Smooth muscle cell (in vitro differentiated cells): Measurements from ENCODE around the gene PTBP3. TPM values are rescaled to one million over a fixed set of nuclear protein-coding genes. Genes with fewer than 3 reads are reported as not detected.

Source experiments
- DNase-seq: peaks from one replicate; lab custom pipeline; 2025; ENCODE audit not compliant: unreplicated experiment; lab: John Stamatoyannopoulos, UW
- H2AFZ ChIP-seq: fragments of 200-600 bp; sonication (generic); 2 replicates; pipeline ENCODE4 v1.6.0; 2016; ENCODE audit warnings: antibody characterized with exemption, low read depth, mild to moderate bottlenecking
- H3F3A ChIP-seq: fragments of 200-600 bp; sonication (generic); 2 replicates; pipeline ENCODE4 v1.6.0; 2017; ENCODE audit warnings: antibody characterized with exemption, low read depth
- H3K27ac ChIP-seq: fragments of 200-600 bp; sonication (generic); 2 replicates; pipeline ENCODE4 v1.5.1; 2016; ENCODE audit warnings: low read depth, mild to moderate bottlenecking
- H3K27me3 ChIP-seq: fragments of 200-600 bp; sonication (generic); 2 replicates; pipeline ENCODE4 v1.6.1; 2016; ENCODE audit warnings: low read depth, mild to moderate bottlenecking
- H3K36me3 ChIP-seq: fragments of 200-600 bp; sonication (generic); 2 replicates; pipeline ENCODE4 v1.5.1; 2016; ENCODE audit warnings: low read depth
- H3K4me1 ChIP-seq: fragments of 200-600 bp; sonication (generic); 2 replicates; pipeline ENCODE4 v1.5.1; 2016; ENCODE audit warnings: low read depth
- H3K4me2 ChIP-seq: fragments of 200-600 bp; sonication (generic); 2 replicates; pipeline ENCODE4 v1.6.0; 2016; ENCODE audit warnings: mild to moderate bottlenecking
- H3K4me3 ChIP-seq: fragments of 200-600 bp; sonication (generic); 2 replicates; pipeline ENCODE4 v1.5.1; 2016; ENCODE audit warnings: mild to moderate bottlenecking
- H3K79me2 ChIP-seq: fragments of 200-600 bp; sonication (generic); 2 replicates; pipeline ENCODE4 v1.6.0; 2016; ENCODE audit warnings: low read depth, mild to moderate bottlenecking
- H3K9ac ChIP-seq: fragments of 200-600 bp; sonication (generic); 2 replicates; pipeline ENCODE4 v1.6.0; 2016; ENCODE audit warnings: low read depth
- H3K9me3 ChIP-seq: fragments of 200-600 bp; sonication (generic); replicated peaks from 2 replicates; pipeline ENCODE4 v1.5.1; 2016; ENCODE audit warnings: low read depth
- H4K20me1 ChIP-seq: fragments of 200-600 bp; sonication (generic); 2 replicates; pipeline ENCODE4 v1.6.0; 2016; ENCODE audit warnings: low read depth
- WGBS: methylation state at CpG from one replicate; pipeline ENCODE4 v1.1.7; 2016; ENCODE audit warnings: low lambda C conversion rate; 5-methylcytosine and 5-hydroxymethylcytosine counted together
- polyA plus RNA-seq: library from polyadenylated mRNA; unstranded; fragments of >200 nt; fragmentation: Nextera tagmentation; extraction: Ambion mirVana; gene quantifications from 2 replicates; pipeline ENCODE4 v1.2.1, GENCODE V29; 2016
- total RNA-seq: library from RNA; depleted of rRNA; stranded (reverse); fragments of >200 nt; gene quantifications from 2 replicates; pipeline ENCODE4 v1.2.3, GENCODE V29; 2014
- TF ChIP-seq, protein P1 (sequence below): fragments of 200-600 bp; sonication (generic); IDR thresholded peaks from 2 replicates; pipeline ENCODE4 v1.5.1; 2017; ENCODE audit warnings: borderline replicate concordance, mild to moderate bottlenecking, antibody characterized with exemption; ENCODE audit not compliant: insufficient read depth, poor library complexity, severe bottlenecking

Gene PTBP3
- total and polyA plus RNA-seq, 2 experiments from 2014 or later = 9.5 to 51.5 TPM

DNA sequence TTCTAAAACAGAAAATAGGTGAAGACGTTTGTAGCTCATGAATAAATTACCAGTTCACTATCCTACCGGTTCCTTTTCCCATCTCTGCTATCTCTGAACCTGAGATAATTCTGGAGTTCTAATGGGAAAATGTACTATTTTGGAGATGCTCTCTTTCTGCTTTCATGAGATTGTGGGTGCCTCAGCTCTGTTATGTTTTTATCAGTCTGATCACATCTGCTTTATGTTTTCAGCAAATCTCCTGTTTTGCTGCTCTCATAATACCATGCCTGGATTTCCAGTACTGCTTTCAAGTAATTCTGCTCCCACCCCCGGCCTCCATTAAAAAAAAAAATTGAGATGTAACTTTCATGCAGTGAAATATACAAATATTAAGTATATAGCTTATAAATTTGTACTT, 149.2 kb downstream of the PTBP3 start:
- Histone ChIP-seq H3K79me2 (no peaks in the 10 kb centered on the region), H3K36me3 (no peaks in the 10 kb centered on the region), H3K9me3 (no peaks in the 10 kb centered on the region), H3K4me3 (no peak overlapping the region), H4K20me1 (no peaks in the 10 kb centered on the region), H3K27ac (no peak overlapping the region), H3F3A (peaks cover 5% of the 10 kb centered on the region), H3K4me2 (no peak overlapping the region), H3K9ac (no peak overlapping the region), H3K4me1 (no peaks in the 10 kb centered on the region), H2AFZ (no peak overlapping the region), H3K27me3 (no peaks in the 10 kb centered on the region)
- TF ChIP-seq, protein P1, sequence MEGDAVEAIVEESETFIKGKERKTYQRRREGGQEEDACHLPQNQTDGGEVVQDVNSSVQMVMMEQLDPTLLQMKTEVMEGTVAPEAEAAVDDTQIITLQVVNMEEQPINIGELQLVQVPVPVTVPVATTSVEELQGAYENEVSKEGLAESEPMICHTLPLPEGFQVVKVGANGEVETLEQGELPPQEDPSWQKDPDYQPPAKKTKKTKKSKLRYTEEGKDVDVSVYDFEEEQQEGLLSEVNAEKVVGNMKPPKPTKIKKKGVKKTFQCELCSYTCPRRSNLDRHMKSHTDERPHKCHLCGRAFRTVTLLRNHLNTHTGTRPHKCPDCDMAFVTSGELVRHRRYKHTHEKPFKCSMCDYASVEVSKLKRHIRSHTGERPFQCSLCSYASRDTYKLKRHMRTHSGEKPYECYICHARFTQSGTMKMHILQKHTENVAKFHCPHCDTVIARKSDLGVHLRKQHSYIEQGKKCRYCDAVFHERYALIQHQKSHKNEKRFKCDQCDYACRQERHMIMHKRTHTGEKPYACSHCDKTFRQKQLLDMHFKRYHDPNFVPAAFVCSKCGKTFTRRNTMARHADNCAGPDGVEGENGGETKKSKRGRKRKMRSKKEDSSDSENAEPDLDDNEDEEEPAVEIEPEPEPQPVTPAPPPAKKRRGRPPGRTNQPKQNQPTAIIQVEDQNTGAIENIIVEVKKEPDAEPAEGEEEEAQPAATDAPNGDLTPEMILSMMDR = no peak
- no peak for DNase-seq
- 88% methylated on average over 3 of the region's 3 CpGs for WGBS

GRCh38 chr9:112180387-112180881, 153.0 kb downstream of the PTBP3 start:
- Histone ChIP-seq H3K4me1 (no peaks in the 10 kb centered on the region), H3K9ac (no peak overlapping the region), H3K36me3 (no peaks in the 10 kb centered on the region), H3K4me3 (no peak overlapping the region), H3F3A (peaks cover 5% of the 10 kb centered on the region), H4K20me1 (no peaks in the 10 kb centered on the region), H3K79me2 (no peaks in the 10 kb centered on the region), H2AFZ (no peak overlapping the region), H3K27ac (no peak overlapping the region), H3K27me3 (no peaks in the 10 kb centered on the region), H3K9me3 (no peaks in the 10 kb centered on the region), H3K4me2 (no peak overlapping the region)
- WGBS = 35% methylated on average over 3 of the region's 3 CpGs
- no peak for DNase-seq
- TF ChIP-seq, protein P1 = no peak

GRCh38 chr9:112179816-112180215, 153.6 kb downstream of the PTBP3 start:
- no peak overlapping the region for H3K27ac ChIP-seq
- H3F3A ChIP-seq = peaks cover 5% of the 10 kb centered on the region
- no peaks in the 10 kb centered on the region for H3K27me3 ChIP-seq
- H3K9me3 ChIP-seq = no peaks in the 10 kb centered on the region
- WGBS = 72% methylated on average over 4 of the region's 4 CpGs
- no peak overlapping the region for H3K4me2 ChIP-seq
- no peaks in the 10 kb centered on the region for H3K79me2 ChIP-seq
- no peak overlapping the region for H2AFZ ChIP-seq
- no peaks in the 10 kb centered on the region for H3K4me1 ChIP-seq
- TF ChIP-seq, protein P1 = no peak
- no peaks in the 10 kb centered on the region for H3K36me3 ChIP-seq
- H4K20me1 ChIP-seq = no peaks in the 10 kb centered on the region
- DNase-seq = no peak
- H3K9ac ChIP-seq = no peak overlapping the region
- no peak overlapping the region for H3K4me3 ChIP-seq

- Histone ChIP-seq H3K27ac (no peak overlapping the region), H3K9me3 (no peaks in the 10 kb centered on the region), H3K27me3 (no peaks in the 10 kb centered on the region), H3K9ac (no peak overlapping the region), H3K79me2 (no peaks in the 10 kb centered on the region), H4K20me1 (no peaks in the 10 kb centered on the region), H3K4me3 (no peak overlapping the region), H2AFZ (no peak overlapping the region), H3K4me2 (no peak overlapping the region), H3K4me1 (no peaks in the 10 kb centered on the region), H3F3A (peaks cover 5% of the 10 kb centered on the region), H3K36me3 (no peaks in the 10 kb centered on the region)
- no peak for DNase-seq
- WGBS = 71% methylated on average over 5 of the region's 5 CpGs
- TF ChIP-seq, protein P1 = no peak
Measured at GRCh38 chr9:112176524-112176923, 156.9 kb downstream of the PTBP3 start.
